Epidermal melanocyte (primary cell): ENCODE data around the gene LIX1.
"Not testable (repeated sequence)": the region's sequence is repeated elsewhere in the genome, so short reads cannot be mapped to it uniquely, and the experiment has no call there.

Experiments
- DNase-seq: peaks from one replicate; pipeline ENCODE4 v3.0.0; 2011; ENCODE audit warnings: low spot score; ENCODE audit not compliant: insufficient read length

LIX1 gene

DNA sequence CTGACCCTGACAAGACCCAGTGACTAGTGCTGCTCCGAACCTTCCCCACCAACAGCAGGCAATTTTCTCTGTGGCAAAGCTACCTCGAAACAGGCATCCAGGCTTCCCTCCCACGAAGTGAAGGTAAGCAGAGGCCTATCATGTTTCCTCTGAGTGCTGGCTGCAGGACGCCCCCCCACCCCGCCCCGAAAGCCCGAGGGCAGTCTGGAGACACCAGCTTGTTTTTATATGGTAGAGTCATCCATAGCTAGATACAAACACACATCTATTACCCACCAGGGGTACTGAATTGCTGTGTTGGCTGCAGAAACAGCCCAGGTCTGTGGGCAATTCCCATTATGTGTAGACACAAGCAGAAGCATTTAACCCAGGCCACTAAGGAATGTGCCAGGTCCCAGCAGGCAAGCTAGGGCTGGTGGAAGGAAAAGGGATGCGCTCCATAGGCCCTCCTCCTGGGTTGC lies 40.4 kb downstream of the LIX1 start:
- no peak for DNase-seq

DNA sequence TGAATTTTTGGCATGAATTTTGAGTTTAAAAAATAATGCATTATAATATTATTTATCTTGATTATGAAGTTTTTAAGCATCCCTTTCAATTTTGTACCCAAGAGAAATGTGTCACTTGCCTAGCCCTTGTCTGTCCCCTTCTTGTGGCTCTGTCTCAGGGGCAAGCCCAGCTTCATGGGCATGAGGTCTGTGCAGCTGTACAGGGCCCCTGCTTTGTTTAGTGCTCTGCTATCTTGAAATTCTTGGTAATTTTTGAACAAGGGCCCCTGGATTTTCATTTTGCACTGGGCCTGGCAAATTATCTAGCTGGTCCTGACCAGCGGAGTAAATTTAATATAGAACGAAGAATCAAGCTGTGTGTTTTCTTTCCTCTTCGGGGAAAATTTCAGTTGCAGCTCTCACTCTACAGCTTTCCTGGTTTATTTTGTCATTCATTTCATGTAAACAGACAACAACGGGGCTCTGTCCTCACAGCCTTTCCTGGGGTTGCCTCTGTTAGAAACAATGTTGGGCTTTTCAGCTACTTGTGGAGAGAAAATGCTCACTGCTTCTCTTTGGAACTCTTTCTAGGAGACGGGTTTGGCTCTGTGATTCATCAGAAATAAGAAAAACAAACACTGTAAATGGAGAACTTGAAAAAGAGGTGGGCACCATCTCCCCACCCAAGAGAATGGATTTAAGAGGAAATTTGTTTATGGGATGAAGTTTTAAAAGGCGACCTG lies 41.1 kb downstream of the LIX1 start:
- DNase-seq = no peak

DNA sequence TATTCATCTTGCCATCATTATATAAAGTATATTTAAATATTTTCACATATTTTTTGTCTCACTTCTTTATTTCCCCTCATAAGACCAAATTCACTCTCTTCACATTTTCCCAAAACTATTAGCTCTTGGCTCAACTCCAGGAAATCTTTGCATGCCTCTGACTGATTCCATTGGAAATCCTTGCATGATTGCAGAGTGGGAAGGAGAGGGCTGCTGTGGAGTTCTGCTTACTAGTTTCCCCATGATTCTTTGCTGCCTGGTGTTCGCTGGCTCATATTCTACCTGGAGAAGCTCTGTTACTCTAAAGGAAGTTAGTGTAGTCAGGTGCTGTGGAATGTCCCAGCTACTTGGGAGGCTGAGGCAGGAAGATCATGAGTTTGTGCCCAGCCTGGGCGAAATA lies 41.9 kb downstream of the LIX1 start:
- no peak for DNase-seq

DNA sequence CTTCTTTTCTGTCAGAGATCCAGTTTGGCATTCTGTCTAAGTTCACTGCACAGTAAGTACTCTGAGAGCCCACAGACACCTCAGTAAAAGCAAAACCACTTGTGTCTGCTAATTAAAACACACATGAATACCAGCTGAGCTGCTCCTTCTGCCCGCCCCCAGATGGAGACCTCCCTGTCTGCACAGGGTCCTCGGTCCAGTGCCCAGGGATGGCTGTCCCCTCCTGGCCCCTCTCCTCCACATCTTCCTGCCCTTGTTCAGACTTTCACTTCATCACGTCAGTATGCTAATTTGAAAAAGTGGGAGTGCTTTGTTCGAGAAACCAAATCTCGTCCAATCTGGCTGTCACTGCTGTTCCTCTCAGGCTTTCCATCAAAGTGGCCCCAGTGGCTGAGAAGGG lies 43.5 kb downstream of the LIX1 start:
- no peak for DNase-seq

DNA sequence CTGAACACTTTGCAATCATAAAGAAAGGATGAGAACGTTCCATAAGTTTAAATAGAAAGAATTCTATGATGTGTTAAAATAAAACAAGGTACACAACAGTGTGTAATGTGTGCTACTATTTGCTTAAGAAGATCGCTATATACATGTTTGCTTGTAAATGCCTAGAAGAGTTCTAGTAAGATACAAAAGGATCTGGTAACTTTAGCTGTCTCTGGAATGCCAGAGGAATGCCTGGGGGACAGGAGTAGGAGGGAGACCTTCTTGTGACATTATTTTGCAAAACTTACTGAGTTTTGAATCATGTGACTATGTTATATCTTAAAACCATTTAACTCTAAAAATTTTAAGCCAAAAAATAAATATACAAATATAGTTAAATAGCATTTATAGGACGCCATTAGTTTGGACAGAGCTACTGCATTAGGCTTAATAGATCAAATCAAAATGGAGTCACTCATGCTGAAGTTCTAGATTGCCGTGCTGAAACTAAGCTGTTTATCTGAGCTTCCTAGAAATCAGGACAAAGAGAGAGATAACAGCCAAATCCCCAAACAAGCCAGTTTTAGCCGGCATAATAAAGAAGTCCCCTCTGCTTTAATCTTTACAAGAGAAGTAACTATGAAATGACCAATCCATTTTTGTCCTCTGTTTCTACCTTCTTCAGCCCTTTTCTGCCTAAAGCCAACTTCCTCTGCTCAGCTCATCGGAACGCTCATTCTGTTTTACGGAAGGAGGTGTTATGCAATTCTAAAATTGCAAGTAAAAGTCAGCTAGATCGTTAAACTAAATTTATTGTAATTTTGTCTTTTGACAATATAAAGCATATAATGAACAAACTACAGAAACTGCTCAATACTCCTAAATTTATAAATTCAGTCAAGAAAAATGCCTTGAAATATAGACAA lies 44.8 kb downstream of the LIX1 start:
- no peak for DNase-seq

DNA sequence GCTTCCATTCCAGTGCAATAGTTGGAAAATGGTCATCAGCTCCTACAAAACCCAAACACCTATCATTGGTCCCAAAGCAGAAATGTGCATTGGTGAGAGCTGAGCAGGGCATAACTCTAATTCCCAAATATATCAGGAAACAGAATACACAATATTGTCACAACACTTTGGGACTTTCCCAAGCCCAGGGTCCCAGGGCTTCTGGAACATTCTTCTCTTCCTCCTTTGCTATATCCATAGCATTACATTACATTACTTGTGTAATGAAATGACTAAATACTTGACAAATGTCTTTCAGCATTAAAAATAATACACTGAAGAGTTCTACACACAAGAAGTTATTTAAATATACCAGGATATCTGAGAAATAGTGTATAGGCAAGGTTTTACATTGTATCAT lies 45.6 kb downstream of the LIX1 start:
- no peak for DNase-seq

DNA sequence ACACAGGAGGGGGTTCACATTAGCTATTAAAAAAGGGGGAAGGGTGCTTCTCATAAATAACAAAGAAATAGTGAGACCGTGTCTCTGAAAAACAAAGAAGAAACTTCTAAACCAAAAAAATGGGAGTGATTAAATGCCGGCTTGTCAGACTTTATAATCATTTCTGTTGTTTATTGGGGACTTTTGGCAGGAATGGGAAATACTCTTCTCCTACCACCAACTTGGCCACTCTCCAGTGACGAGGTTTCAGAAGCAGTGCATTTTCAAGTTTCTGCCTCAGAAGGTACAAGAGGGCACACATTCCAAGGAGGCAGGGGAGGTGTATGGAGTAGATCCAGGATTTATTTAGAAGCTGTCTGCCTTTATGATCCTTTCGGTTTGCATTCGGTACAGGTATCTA lies 46.2 kb downstream of the LIX1 start:
- no peak for DNase-seq

DNA sequence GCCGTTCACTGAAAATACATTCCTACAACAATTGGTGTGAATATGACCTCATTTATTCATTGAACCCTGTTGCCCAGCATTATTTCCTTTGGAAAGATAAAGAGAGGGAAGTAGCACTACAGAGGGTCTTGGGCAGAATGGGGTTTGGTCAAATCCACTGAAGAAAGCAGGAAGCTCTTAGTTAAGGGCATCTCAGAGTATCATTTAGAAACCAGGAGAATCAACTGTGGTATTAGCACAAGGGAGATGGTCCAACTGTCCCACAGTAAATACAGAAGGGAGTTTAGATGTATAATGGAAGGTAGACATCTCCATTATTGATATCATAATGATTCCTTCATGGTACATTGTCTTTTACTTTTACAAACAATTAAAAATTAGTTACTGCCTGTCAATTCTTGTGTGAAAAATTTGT lies 47.1 kb downstream of the LIX1 start:
- no peak for DNase-seq

DNA sequence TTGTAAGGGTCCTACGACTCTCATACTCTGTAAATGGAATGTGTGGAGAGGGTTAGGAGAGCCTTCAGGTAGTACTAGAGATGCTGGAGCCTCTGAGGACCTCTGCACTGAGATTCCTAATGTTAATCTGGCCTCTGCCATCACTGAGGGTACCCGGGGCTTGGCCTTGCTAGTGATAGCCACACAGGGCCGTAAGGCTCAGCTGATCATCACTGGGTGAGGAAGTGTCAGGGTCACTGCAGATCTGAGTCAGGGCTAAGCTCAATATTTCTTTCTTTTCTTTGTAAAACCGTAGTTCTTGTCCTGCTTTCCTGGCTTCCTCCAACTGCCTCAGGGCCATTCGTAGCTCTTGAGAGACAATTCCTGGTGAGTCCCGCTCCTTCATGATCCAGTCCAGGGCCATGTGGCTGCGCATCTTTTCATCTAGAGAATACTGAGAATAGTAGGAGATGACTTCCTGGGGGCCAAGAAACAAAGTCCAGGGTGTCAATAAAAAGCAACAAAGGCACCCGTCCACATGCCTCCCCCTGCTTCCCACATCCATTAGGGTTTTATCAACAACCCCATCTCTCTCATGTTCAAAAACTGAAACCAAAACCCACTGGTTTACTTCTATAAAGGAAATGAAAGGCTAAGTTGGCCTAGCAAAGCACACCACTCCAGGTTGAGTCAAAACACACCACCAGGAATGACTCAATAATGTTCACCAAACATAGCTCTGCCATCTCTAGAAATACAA lies 47.7 kb downstream of the LIX1 start:
- DNase-seq = no peak

DNA sequence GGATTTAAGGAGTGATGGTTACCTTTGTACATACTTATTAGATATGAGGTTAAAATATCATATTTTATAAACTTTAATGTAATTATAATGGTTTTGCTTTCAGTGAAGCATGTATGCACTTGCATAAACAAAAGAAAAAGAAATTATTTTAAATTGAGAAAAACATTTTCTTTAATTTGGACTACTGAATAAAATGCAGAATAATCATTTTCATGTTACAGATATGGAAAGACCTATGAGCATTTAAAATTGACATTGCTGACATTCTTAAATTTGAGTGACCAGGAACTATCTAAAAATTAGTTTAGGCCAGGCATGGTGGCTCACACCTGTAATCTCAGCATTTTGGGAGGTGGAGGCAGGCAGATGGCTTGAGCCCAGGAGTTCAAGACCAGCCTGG lies 49.2 kb downstream of the LIX1 start:
- DNase-seq = no peak

DNA sequence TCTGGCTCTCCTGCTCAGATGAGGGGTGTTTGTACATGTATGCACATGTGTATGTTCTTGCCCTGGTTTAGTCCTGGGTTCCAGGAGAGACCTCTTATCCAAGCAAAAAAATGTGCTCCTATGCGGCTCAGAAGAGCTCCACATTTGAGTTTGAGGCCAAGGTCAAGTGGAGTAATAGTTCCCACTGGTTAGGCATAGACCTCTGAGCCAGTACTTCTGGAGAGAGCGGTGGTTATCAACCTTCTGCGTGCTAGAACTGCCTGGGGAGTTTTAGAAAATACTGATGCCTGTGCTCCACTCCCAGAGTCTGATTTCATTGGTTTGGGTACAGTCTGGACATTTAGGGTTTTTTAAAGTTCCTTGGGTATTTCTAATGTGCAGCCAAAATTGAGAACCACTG lies 51.5 kb downstream of the LIX1 start:
- no peak for DNase-seq

DNA sequence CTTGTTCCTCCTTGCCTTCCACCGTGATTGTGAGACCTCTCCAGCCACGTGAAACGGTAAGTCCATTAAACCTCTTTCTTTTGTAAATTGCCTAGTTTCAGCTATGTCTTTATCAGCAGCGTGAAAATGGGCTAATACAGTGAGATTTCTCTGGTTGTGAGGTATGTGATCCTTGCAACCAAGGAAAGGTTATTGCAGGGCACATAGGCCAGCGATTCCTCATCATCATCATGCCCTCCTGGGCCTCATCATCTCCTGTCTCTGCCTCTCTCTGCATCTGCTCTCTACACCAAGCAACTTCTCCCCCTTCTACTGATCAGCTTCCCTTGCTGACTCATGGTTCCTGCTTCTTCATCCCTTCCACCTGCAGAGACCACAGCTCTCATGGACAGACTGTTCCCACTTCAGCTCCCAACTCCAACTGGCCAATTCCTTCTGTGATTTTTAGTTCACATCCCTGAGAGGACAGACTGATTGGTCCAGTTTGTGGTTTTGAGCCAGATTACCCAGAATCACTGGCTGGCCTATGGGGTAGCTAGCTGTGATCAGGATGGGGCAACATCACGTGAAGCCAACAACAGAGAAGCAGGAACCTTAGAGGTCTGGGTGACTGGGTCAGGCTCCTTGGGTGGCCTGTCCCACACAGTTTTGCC lies 53.1 kb downstream of the LIX1 start:
- DNase-seq = no peak

DNA sequence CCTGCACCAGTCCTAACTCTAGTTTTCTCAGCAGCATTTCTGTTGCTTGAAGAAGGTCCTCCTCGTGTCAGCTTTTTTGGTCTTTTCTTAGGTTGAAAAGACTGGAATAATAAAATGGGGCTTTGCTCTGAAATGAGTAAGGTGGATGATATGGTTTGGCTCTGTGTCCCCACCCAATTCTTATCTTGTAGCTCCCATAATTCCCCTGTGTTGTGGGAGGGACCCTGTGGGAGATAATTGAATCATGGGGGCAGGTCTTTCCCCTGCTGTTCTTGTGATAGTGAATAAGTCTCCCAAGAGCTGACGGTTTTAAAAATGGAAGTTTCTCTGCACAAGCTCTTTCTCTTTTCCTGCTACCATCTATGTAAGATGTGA lies 53.6 kb downstream of the LIX1 start:
- no peak for DNase-seq

DNA sequence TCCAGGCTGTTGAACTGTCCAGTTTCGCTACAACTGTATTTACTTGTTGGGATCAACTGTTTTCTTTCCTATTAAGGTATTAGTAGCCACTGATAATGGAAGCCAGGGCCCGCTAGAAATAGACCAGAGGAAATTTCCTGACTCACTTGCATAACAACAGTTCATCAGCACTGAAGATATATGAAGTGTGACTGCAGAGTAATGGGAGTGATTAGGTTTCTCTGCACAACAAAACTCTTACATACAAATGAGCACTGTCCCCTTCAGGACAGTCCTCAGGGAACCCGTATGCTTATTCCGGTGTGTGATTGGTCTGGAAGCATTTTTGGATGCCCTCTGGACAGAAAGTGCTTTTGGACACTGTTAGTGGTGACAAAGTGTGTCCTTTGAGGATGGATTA lies 55.3 kb downstream of the LIX1 start:
- no peak for DNase-seq

DNA sequence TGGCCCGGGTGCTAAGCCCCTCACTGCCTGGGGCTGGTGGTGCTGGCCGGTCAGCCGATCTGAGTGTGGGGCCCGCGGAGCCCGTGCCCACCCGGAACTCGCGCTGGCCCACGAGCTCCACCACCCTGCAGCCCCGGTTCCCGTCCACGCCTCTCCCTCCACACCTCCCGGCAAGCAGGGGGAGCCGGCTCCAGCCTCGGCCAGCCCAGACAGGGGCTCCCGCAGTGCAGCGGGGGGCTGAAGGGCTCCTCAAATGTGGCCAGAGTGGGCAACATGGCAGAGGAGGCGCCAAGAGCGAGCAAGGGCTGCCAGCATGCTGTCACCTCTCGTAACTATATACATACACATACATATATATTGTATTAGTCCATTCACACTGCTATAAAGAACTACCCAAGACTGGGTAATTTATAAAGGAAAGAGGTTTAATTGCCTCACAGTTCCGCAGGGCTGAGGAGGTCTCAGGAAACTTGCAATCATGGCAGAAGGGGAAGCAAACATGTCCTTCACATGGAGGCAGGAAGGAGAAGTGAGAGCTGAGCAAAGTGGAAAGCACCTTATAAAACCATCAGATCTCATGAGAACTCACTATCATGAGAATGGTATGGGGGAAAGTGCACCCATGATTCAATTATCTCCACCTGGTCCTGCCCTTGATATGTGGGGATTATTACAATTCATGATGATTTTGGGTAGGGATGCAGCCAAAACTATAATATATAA lies 56.8 kb downstream of the LIX1 start:
- DNase-seq = no peak

DNA sequence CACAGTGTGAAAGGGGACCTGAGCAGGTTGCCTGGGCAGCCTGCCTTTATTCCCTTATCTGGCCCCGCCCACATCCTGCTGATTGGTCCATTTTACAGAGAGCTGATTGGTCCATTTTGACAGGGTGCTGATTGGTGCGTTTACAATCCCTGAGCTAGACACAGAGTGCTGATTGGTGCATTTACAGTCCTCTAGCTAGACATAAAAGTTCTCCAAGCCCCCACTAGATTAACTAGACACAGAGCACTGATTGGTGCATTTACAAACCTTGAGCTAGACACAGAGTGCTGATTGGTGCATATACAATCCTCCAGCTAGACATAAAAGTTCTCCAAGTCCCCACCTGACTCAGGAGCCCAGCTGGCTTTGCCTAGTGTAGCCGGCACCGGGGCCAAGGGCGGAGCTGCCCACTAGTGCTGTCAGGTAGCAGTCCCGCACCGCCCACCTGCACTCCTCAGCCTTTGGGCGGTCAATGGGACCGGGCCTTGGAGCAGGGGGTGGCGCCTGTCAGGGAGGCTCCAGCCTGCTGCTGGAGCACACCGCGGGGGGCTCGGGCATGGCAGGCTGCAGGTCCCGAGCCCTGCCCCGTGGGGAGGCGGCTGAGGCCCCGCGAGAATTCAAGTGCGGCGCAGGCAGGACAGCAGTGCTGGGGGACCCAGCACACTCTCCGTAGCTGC lies 57.5 kb downstream of the LIX1 start:
- DNase-seq = not testable (repeated sequence)

DNA sequence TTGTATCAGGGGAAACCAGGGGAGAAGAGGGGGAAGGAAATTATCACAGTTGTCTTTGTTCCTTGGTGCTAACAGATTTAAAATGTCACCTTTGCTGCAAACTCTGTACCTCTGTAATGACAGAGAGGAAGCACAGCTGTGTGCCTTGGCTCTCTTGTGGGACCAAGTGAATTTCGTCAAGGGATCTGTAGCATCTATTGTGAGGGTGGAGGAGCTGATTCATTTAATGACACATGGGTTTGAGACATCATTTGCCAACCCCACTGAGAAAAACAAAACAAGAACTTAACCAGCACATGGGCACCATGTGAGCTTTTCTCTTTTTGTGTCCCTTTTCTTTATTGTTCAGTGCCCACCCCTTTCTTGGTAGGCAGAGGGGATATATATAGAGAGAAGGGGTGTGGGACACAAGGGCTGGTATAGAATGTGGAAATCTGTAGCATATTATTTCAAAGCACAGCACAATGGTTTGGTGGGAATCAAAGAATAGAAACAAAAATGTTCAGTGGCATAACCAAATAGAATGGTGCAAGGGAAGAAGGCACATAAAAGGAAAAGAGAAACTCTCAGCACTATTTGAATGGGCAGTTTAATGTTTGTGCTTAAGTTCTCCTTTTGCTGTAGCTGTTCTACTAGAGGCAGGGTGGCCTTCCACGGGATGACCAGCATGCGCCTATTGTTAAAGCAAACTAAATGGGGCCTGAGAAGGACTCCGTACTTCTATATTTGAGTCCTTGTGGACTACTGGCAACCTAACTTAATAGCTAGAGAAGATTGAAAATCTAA lies 63.3 kb downstream of the LIX1 start:
- no peak for DNase-seq

DNA sequence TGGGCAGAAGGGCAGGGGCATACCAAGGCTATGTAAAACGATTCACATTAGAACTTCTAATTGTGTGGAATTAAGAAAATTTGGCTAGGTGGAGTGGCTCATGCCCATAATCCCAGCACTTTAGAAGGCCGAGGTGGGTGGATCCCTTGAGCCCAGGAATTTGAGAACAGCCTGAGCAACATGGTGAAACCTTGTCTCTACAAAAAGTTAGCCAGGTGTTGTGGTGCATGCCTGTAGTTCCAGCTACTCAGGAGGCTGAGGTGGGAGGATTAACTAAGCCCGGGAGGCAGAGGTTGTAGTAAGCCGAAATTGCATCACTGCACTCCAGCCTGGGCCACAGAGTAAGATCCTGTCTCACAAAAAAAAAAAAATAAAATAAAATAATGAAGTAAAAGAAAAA lies 65.2 kb downstream of the LIX1 start:
- no peak for DNase-seq

DNA sequence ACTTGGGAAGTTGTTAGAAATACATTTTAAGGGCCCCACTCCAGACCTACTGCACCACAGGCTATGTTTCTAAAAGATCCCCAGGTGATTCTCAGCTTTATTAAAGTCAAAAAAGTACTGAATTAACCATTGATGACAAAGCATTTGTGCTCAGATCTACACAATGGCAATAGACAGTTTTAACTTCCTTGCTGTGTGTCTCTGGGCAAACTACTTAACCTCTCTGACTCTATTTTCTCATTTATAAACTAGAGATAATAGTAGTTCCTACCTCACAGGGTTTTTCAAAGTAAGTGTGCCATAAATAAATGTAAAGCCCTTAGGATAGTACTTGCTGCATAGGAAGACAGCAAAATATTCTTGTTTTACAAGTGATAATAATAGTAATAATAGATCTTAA lies 66.3 kb downstream of the LIX1 start:
- DNase-seq = no peak

DNA sequence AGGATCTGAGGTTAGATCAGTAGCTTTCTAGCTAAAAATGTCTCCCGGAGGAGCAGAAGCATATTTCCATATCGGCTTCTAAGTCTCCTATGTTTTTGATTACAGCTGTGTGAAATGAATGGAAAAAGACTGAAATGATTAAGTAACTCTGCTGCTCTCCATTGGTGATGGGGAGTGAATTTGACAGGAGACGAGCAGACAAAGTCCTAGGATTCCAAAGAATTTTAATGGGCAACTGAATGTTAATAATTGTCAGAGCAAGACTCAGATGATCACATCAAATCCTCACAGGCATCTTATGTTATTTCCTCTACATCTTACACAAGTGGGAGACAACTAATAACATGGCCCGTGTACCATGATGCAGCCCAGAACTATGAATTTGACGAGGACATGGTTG lies 66.8 kb downstream of the LIX1 start:
- DNase-seq = no peak
